GM18498 (cell line): ENCODE data around the gene SNAPC4.
A peak's percentile ranks its signal among the peaks of the same experiment; 100 is the strongest.
"Not testable (repeated sequence)": the region's sequence is repeated elsewhere in the genome, so short reads cannot be mapped to it uniquely, and the experiment has no call there.

Source experiments
- ATAC-seq: cut with Tn5 transposase; IDR thresholded peaks from one replicate; pipeline ENCODE4 v1.9.1; 2021; ENCODE audit warnings: mild to moderate bottlenecking, moderate library complexity; ENCODE audit not compliant: unreplicated experiment

The SNAPC4 gene

GRCh38 chr9:136410500-136411287 lies 10.7 kb upstream of the SNAPC4 start, which contains the start of the genes ENTR1 and PMPCA:
Gene ENTR1 (minus strand): TSS chr9:136410614. CDS start chr9:136410397, 217 bp downstream.
Gene PMPCA (plus strand): TSS chr9:136410658. CDS start chr9:136410669, 11 bp downstream.
- peak; percentile 82 for ATAC-seq

- ATAC-seq = peak; percentile 27
Measured at GRCh38 chr9:136409557-136410455, 9.8 kb upstream of the SNAPC4 start.

- ATAC-seq = no peak
Measured at GRCh38 chr9:136407911-136408310, 7.9 kb upstream of the SNAPC4 start.

GRCh38 chr9:136407061-136407460 lies 7.1 kb upstream of the SNAPC4 start:
- not testable (repeated sequence) for ATAC-seq

GRCh38 chr9:136405904-136406303 lies 5.9 kb upstream of the SNAPC4 start:
- ATAC-seq = not testable (repeated sequence)

- ATAC-seq = no peak
Measured at GRCh38 chr9:136405481-136405880, 5.5 kb upstream of the SNAPC4 start.

- ATAC-seq = no peak
Measured at GRCh38 chr9:136404801-136405136, 4.8 kb upstream of the SNAPC4 start.

GRCh38 chr9:136403915-136404800 lies 4.2 kb upstream of the SNAPC4 start:
- no peak for ATAC-seq

- ATAC-seq = no peak
Measured at GRCh38 chr9:136403538-136403914, 3.6 kb upstream of the SNAPC4 start.

- no peak for ATAC-seq
Measured at GRCh38 chr9:136402067-136402466, 2.1 kb upstream of the SNAPC4 start.

GRCh38 chr9:136401173-136401922 lies 1.4 kb upstream of the SNAPC4 start:
- ATAC-seq = no peak

GRCh38 chr9:136399176-136400037 lies 563 bp downstream of the SNAPC4 start:
- ATAC-seq = peak; percentile 37

- ATAC-seq = no peak
Measured at GRCh38 chr9:136398286-136398685, 1.7 kb downstream of the SNAPC4 start.

GRCh38 chr9:136397643-136398042 lies 2.3 kb downstream of the SNAPC4 start:
- no peak for ATAC-seq

GRCh38 chr9:136396219-136396515 lies 3.8 kb downstream of the SNAPC4 start:
- no peak for ATAC-seq

GRCh38 chr9:136395345-136396218 lies 4.4 kb downstream of the SNAPC4 start:
- no peak for ATAC-seq

GRCh38 chr9:136395020-136395340 lies 5.0 kb downstream of the SNAPC4 start:
- ATAC-seq = no peak

GRCh38 chr9:136394312-136395019 lies 5.5 kb downstream of the SNAPC4 start:
- no peak for ATAC-seq
